Astrocyte (in vitro differentiated cells and primary cell): Measurements from ENCODE around the gene SLX4. TPM values are rescaled to one million over a fixed set of nuclear protein-coding genes. Genes with fewer than 3 reads are reported as not detected.

ENCODE experiments used
- DNase-seq: peaks from one replicate; pipeline ENCODE4 v3.0.0-alpha.2; 2010; ENCODE audit warnings: low read depth
- FAIRE-seq: peaks from 2 replicates; lab custom pipeline; 2011; peaks lifted over from hg19 to GRCh38; lab: Jason Lieb, UNC
- H2AFZ ChIP-seq: 2 replicates; pipeline ENCODE4 v1.6.0; 2012; ENCODE audit warnings: low read depth, low read length, inconsistent platforms
- H3K27ac ChIP-seq: 2 replicates; pipeline ENCODE4 v1.5.1; 2011; ENCODE audit warnings: low read depth, low read length, inconsistent platforms
- H3K27me3 ChIP-seq: 2 replicates; pipeline ENCODE4 v1.6.0; 2011; ENCODE audit warnings: low read length, inconsistent platforms; ENCODE audit not compliant: insufficient read depth
- H3K36me3 ChIP-seq: 2 replicates; pipeline ENCODE4 v1.5.1; 2011; ENCODE audit warnings: low read length, inconsistent platforms; ENCODE audit not compliant: insufficient read depth
- H3K4me1 ChIP-seq: 2 replicates; pipeline ENCODE4 v1.5.1; 2011; ENCODE audit warnings: low read length, inconsistent platforms; ENCODE audit not compliant: insufficient read depth
- H3K4me2 ChIP-seq: 2 replicates; pipeline ENCODE4 v1.6.0; 2012; ENCODE audit warnings: low read length, inconsistent platforms
- H3K4me3 ChIP-seq: 2 replicates; pipeline ENCODE4 v1.5.1; 2011; ENCODE audit warnings: low read depth, mild to moderate bottlenecking, low read length, inconsistent platforms; ENCODE audit not compliant: insufficient read depth
- H3K79me2 ChIP-seq: 2 replicates; pipeline ENCODE4 v1.6.0; 2012; ENCODE audit warnings: mild to moderate bottlenecking, low read length, inconsistent platforms; ENCODE audit not compliant: insufficient read depth
- H3K9ac ChIP-seq: 2 replicates; pipeline ENCODE4 v1.6.0; 2012; ENCODE audit warnings: mild to moderate bottlenecking, low read length, inconsistent platforms
- H3K9me3 ChIP-seq: 2 replicates; pipeline ENCODE4 v1.5.1; 2012; ENCODE audit warnings: low read depth, mild to moderate bottlenecking, low read length, inconsistent platforms; ENCODE audit not compliant: insufficient read depth
- H4K20me1 ChIP-seq: 2 replicates; pipeline ENCODE4 v1.6.0; 2012; ENCODE audit warnings: low read length, inconsistent platforms; ENCODE audit not compliant: insufficient read depth
- H3K27ac Mint-ChIP-seq: one replicate; pipeline ENCODE4 v1.8.0; 2021; ENCODE audit warnings: mild to moderate bottlenecking, mixed read lengths; ENCODE audit not compliant: unreplicated experiment
- H3K27me3 Mint-ChIP-seq: one replicate; pipeline ENCODE4 v1.8.0; 2021; ENCODE audit warnings: low read depth, mixed read lengths; ENCODE audit not compliant: unreplicated experiment
- H3K36me3 Mint-ChIP-seq: one replicate; pipeline ENCODE4 v1.8.0; 2021; ENCODE audit warnings: low read depth, mixed read lengths; ENCODE audit not compliant: unreplicated experiment
- H3K4me1 Mint-ChIP-seq: one replicate; pipeline ENCODE4 v1.8.0; 2021; ENCODE audit warnings: low read depth, mixed read lengths; ENCODE audit not compliant: unreplicated experiment
- H3K4me3 Mint-ChIP-seq: one replicate; pipeline ENCODE4 v1.8.0; 2021; ENCODE audit warnings: mild to moderate bottlenecking, moderate library complexity, mixed read lengths; ENCODE audit not compliant: unreplicated experiment
- H3K9me3 Mint-ChIP-seq: one replicate; pipeline ENCODE4 v1.8.0; 2021; ENCODE audit warnings: mild to moderate bottlenecking, mixed read lengths; ENCODE audit not compliant: unreplicated experiment
- CTCF ChIP-seq: IDR thresholded peaks from 2 replicates; pipeline ENCODE4 v1.5.1; 2011; ENCODE audit warnings: low read depth, mild to moderate bottlenecking, inconsistent platforms, low read length, moderate library complexity; ENCODE audit not compliant: insufficient read depth
- EZH2 ChIP-seq: IDR thresholded peaks from 2 replicates; pipeline ENCODE4 v1.6.1; 2012; ENCODE audit warnings: mild to moderate bottlenecking, low read length, inconsistent platforms; ENCODE audit not compliant: insufficient read depth
- total RNA-seq: library from RNA; stranded (reverse); gene quantifications from 2 replicates; pipeline ENCODE4 v1.2.1, GENCODE V29; 2021

SLX4 gene
- total RNA-seq, 1 donor from 2014 or later, result 7.8 TPM

- H3K36me3 Mint-ChIP-seq, result peaks cover 37% of the 10 kb centered on the region
- Histone ChIP-seq H2AFZ (no peak overlapping the region), H3K9me3 (peaks cover 7% of the 10 kb centered on the region), H3K4me3 (no peak overlapping the region), H4K20me1 (no peaks in the 10 kb centered on the region), H3K9ac (no peak overlapping the region), H3K79me2 (no peaks in the 10 kb centered on the region), H3K36me3 (peaks cover 12% of the 10 kb centered on the region), H3K4me1 (no peaks in the 10 kb centered on the region), H3K27me3 (no peaks in the 10 kb centered on the region), H3K4me2 (no peak overlapping the region), H3K27ac (no peak overlapping the region)
- no peaks in the 10 kb centered on the region for H3K4me1 Mint-ChIP-seq
- no peak for DNase-seq
- peaks cover 21% of the 10 kb centered on the region for H3K9me3 Mint-ChIP-seq
- H3K27me3 Mint-ChIP-seq, result no peaks in the 10 kb centered on the region
- H3K4me3 Mint-ChIP-seq, result no peak overlapping the region
- FAIRE-seq, result no peak
- TF ChIP-seq EZH2, result no peak
- TF ChIP-seq CTCF, result no peak
- H3K27ac Mint-ChIP-seq, result no peak overlapping the region
These were observed 14.2 kb downstream of the SLX4 start for GRCh38 chr16:3597226-3597625.

GRCh38 chr16:3596101-3596861, 15.1 kb downstream of the SLX4 start:
- Mint-ChIP-seq H3K9me3 (peaks cover 17% of the 10 kb centered on the region), H3K27ac (no peak overlapping the region), H3K27me3 (no peaks in the 10 kb centered on the region), H3K4me1 (no peaks in the 10 kb centered on the region), H3K4me3 (no peak overlapping the region), H3K36me3 (peaks cover 34% of the 10 kb centered on the region)
- Histone ChIP-seq H3K27ac (no peak overlapping the region), H3K79me2 (no peaks in the 10 kb centered on the region), H3K36me3 (peaks cover 12% of the 10 kb centered on the region), H3K9ac (no peak overlapping the region), H4K20me1 (no peaks in the 10 kb centered on the region), H3K4me1 (no peaks in the 10 kb centered on the region), H3K9me3 (peaks cover 7% of the 10 kb centered on the region), H3K27me3 (no peaks in the 10 kb centered on the region), H3K4me3 (no peak overlapping the region), H2AFZ (no peak overlapping the region), H3K4me2 (no peak overlapping the region)
- FAIRE-seq, result no peak
- DNase-seq, result no peak
- TF ChIP-seq EZH2 (no peak), CTCF (no peak)

- Mint-ChIP-seq H3K36me3 (peaks cover 33% of the 10 kb centered on the region), H3K27me3 (no peaks in the 10 kb centered on the region), H3K4me3 (no peak overlapping the region), H3K4me1 (no peaks in the 10 kb centered on the region), H3K27ac (no peak overlapping the region), H3K9me3 (peaks cover 12% of the 10 kb centered on the region)
- no peak overlapping the region for H2AFZ ChIP-seq
- TF ChIP-seq EZH2, result no peak
- TF ChIP-seq CTCF, result no peak
- no peak overlapping the region for H3K4me3 ChIP-seq
- H3K79me2 ChIP-seq, result no peaks in the 10 kb centered on the region
- no peaks in the 10 kb centered on the region for H3K27me3 ChIP-seq
- H3K9ac ChIP-seq, result no peak overlapping the region
- no peaks in the 10 kb centered on the region for H3K4me1 ChIP-seq
- peaks cover 6% of the 10 kb centered on the region for H3K36me3 ChIP-seq
- no peak overlapping the region for H3K27ac ChIP-seq
- H3K4me2 ChIP-seq, result no peak overlapping the region
- peaks cover 7% of the 10 kb centered on the region for H3K9me3 ChIP-seq
- no peaks in the 10 kb centered on the region for H4K20me1 ChIP-seq
- no peak for DNase-seq
- no peak for FAIRE-seq
These were observed 15.8 kb downstream of the SLX4 start for GRCh38 chr16:3595521-3596021.
